PFSK-1 (cell line): ENCODE data around the gene NOTCH4.

ENCODE experiments used
- FOXP2 ChIP-seq: optimal IDR thresholded peaks from 2 replicates; pipeline ENCODE3; 2011; ENCODE audit warnings: borderline replicate concordance, control low read depth, inconsistent platforms; ENCODE audit not compliant: insufficient read depth; ENCODE audit errors: extremely low read length, extremely low read depth
- POLR2AphosphoS5 ChIP-seq: IDR thresholded peaks from 2 replicates; pipeline ENCODE4 v1.6.1; 2012; ENCODE audit warnings: low read depth, mild to moderate bottlenecking, control low read depth, low read length, moderate library complexity
- REST ChIP-seq, 2 experiments: IDR thresholded peaks; 2 replicates each; pipeline versions ENCODE4 v1.6.1 to v1.8.0; 2011 to 2012; ENCODE audit warnings: low read depth in 2 of 2, low read length in 2 of 2, control low read depth in 1 of 2, inconsistent platforms in 1 of 2, mild to moderate bottlenecking in 1 of 2, moderate library complexity in 1 of 2; ENCODE audit not compliant: insufficient read depth in 1 of 2

GRCh38 chr6:32196682-32197616, 26.9 kb downstream of the NOTCH4 start:
- TF ChIP-seq POLR2AphosphoS5 (no peak), FOXP2 (no peak), REST (IDR thresholded peaks at IDR 0.05; ENCODE audit: insufficient read depth in 1 of 2, low read depth in 2 of 2, low read length in 2 of 2) (no peak)
